MCF 10A (cell line): ENCODE measurements around the gene KRT77. TPM values are rescaled to one million over a fixed set of nuclear protein-coding genes. Genes with fewer than 3 reads are reported as not detected.

Source experiments
- BruUV-seq: library from RNA; stranded (reverse); fragments of 400-500 nt; replicated peaks from 2 replicates; lab custom pipeline; 2021; lab: Mats Ljungman, UMichigan
- CTCF ChIA-PET: fragments of 300-600 bp; sonication (Branson Sonifier 250); formaldehyde crosslinking; extraction: SDS; loops from one replicate; lab custom pipeline; 2021; ENCODE audit warnings: antibody characterized with exemption, inconsistent platforms; lab: Yijun Ruan, JAX
- POLR2A ChIA-PET: fragments of 300-600, 350-650 bp; sonication (Branson Sonifier 250); formaldehyde crosslinking; extraction: SDS; loops from one replicate; lab custom pipeline; 2020; ENCODE audit warnings: antibody characterized with exemption, inconsistent platforms; lab: Yijun Ruan, JAX
- DNase-seq: peaks from one replicate; pipeline ENCODE4 v3.0.0-alpha.2; 2018; ENCODE audit not compliant: unreplicated experiment
- H3K27ac Mint-ChIP-seq: one replicate; pipeline ENCODE4 v1.8.0; 2022; ENCODE audit warnings: mild to moderate bottlenecking, low read depth, mixed read lengths; ENCODE audit not compliant: unreplicated experiment
- H3K27me3 Mint-ChIP-seq: one replicate; pipeline ENCODE4 v1.8.0; 2022; ENCODE audit warnings: mixed read lengths; ENCODE audit not compliant: insufficient read depth, unreplicated experiment
- H3K36me3 Mint-ChIP-seq: one replicate; pipeline ENCODE4 v1.8.0; 2022; ENCODE audit warnings: mild to moderate bottlenecking, moderate library complexity, mixed read lengths; ENCODE audit not compliant: insufficient read depth, unreplicated experiment
- H3K4me1 Mint-ChIP-seq: one replicate; pipeline ENCODE4 v1.8.0; 2022; ENCODE audit warnings: mixed read lengths; ENCODE audit not compliant: insufficient read depth, unreplicated experiment
- H3K4me3 Mint-ChIP-seq: one replicate; pipeline ENCODE4 v1.8.0; 2022; ENCODE audit warnings: mild to moderate bottlenecking, moderate library complexity, mixed read lengths; ENCODE audit not compliant: unreplicated experiment
- H3K9me3 Mint-ChIP-seq: one replicate; pipeline ENCODE4 v1.8.0; 2022; ENCODE audit warnings: mixed read lengths; ENCODE audit not compliant: unreplicated experiment
- intact Hi-C: fragments of 100-400 bp; cut with micrococcal nuclease; formaldehyde crosslinking; loops from 2 replicates; pipeline ENCODE4 v1.14.1; 2022
- total RNA-seq: library from RNA; stranded (reverse); gene quantifications from 2 replicates; pipeline ENCODE4 v1.2.3, GENCODE V29; 2022
- TF ChIP-seq, protein P1 (sequence below): fragments of 200-600 bp; IDR thresholded peaks from one replicate; pipeline ENCODE4 v1.8.0; 2022; ENCODE audit warnings: antibody characterized with exemption, mild to moderate bottlenecking; ENCODE audit not compliant: unreplicated experiment

KRT77 gene
- total RNA-seq, 1 experiment from 2014 or later, result not detected

GRCh38 chr12:52674433-52674775, 28.9 kb downstream of the KRT77 start:
- ChIA-PET CTCF (no interaction called here), POLR2A (no interaction called here)
- DNase-seq, result no peak
- intact Hi-C loops, result no loop called here
- Mint-ChIP-seq H3K36me3 (no peaks in the 10 kb centered on the region), H3K27ac (no peak overlapping the region), H3K4me3 (no peak overlapping the region), H3K27me3 (peaks cover 49% of the 10 kb centered on the region), H3K4me1 (no peaks in the 10 kb centered on the region), H3K9me3 (no peaks in the 10 kb centered on the region)
- TF ChIP-seq, protein P1, sequence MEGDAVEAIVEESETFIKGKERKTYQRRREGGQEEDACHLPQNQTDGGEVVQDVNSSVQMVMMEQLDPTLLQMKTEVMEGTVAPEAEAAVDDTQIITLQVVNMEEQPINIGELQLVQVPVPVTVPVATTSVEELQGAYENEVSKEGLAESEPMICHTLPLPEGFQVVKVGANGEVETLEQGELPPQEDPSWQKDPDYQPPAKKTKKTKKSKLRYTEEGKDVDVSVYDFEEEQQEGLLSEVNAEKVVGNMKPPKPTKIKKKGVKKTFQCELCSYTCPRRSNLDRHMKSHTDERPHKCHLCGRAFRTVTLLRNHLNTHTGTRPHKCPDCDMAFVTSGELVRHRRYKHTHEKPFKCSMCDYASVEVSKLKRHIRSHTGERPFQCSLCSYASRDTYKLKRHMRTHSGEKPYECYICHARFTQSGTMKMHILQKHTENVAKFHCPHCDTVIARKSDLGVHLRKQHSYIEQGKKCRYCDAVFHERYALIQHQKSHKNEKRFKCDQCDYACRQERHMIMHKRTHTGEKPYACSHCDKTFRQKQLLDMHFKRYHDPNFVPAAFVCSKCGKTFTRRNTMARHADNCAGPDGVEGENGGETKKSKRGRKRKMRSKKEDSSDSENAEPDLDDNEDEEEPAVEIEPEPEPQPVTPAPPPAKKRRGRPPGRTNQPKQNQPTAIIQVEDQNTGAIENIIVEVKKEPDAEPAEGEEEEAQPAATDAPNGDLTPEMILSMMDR, result no peak
- no TSS peak for BruUV-seq

DNA sequence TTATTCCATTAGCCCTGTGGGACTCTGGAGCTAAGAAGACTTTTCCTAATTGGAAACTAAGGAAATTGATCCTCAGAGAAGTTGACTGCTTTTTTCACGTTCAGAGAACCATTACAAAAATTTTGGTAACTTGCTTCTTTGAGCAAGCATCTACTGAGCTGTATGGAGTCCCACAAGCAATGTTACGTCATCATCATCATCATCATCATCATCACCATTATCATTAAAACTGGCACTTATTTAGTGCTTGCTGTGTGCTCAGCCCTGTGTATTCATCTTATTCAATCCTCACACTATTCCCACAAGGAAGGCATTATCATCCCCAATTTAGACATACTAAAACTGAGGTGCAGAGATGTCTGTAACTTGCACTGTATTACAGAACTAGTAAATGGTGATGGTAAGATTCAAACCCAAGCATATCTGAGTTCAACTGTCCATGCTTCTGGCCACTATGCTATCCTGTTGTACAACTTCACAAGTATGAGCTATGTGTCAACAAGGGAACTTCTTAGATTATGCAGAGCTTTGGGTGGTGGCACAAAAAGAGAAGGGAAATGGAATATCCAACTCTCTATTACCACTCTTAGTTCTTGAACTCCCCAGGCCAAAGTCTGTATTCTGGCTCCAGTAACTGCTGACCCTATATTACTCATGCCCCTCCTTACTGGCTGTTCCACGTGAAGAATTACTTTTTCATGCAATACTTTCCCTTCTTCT, 29.5 kb downstream of the KRT77 start:
- Mint-ChIP-seq H3K9me3 (no peaks in the 10 kb centered on the region), H3K36me3 (no peaks in the 10 kb centered on the region), H3K27ac (no peak overlapping the region), H3K4me1 (no peaks in the 10 kb centered on the region), H3K4me3 (no peak overlapping the region), H3K27me3 (peaks cover 44% of the 10 kb centered on the region)
- TF ChIP-seq, protein P1, result no peak
- intact Hi-C loops, result no loop called here
- CTCF ChIA-PET, result no interaction called here
- no TSS peak for BruUV-seq
- POLR2A ChIA-PET, result no interaction called here
- no peak for DNase-seq

DNA sequence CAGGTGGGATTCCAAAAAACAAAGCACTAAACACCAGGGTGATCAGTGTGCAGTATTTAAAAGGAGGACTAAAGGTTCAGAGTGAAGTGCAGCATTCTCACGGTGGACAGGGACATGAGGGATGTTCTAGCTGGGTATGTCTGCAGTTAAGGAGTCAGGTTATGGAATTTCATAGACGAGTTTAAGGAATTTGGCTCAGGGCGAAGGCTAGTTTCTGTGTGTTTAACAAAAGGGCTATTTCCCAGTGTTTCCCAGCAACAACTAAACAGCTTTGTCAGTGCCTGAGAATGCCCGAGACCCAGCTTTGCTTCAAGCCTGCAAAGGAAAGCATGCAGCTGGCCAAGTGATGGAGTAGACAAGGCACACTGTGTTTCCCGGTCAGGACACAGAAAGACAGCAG, 30.1 kb downstream of the KRT77 start:
- Mint-ChIP-seq H3K36me3 (no peaks in the 10 kb centered on the region), H3K27me3 (peaks cover 44% of the 10 kb centered on the region), H3K4me3 (no peak overlapping the region), H3K27ac (no peak overlapping the region), H3K4me1 (no peaks in the 10 kb centered on the region), H3K9me3 (no peaks in the 10 kb centered on the region)
- intact Hi-C loops, result no loop called here
- DNase-seq, result no peak
- TF ChIP-seq, protein P1, result no peak
- CTCF ChIA-PET, result interaction anchor here (0.6 to 0.7 kb wide), 2 partner anchors 323 to 533 kb away, joined by 3 to 4 read pairs; no protein-coding TSS in a partner anchor
- BruUV-seq, result no TSS peak
- POLR2A ChIA-PET, result interaction anchor here (0.6 to 1.4 kb wide), 3 partner anchors 14 to 195 kb away, joined by 3 read pairs; no protein-coding TSS in a partner anchor

- ChIA-PET POLR2A (interaction anchor here (0.6 to 1.4 kb wide), 4 partner anchors 15 to 196 kb away, joined by 3 read pairs; no protein-coding TSS in a partner anchor), CTCF (interaction anchor here (0.7 to 1.0 kb wide), 2 partner anchors 90 to 532 kb away, joined by 3 read pairs; no protein-coding TSS in a partner anchor)
- peak; percentile 67 for DNase-seq
- Mint-ChIP-seq H3K27ac (no peak overlapping the region), H3K36me3 (no peaks in the 10 kb centered on the region), H3K4me1 (no peaks in the 10 kb centered on the region), H3K27me3 (peaks cover 44% of the 10 kb centered on the region), H3K4me3 (no peak overlapping the region), H3K9me3 (no peaks in the 10 kb centered on the region)
- intact Hi-C loops, result no loop called here
- no TSS peak for BruUV-seq
- TF ChIP-seq, protein P1, result no peak
Observed at GRCh38 chr12:52672321-52672933, 30.9 kb downstream of the KRT77 start.
